WTC11 (cell line): ENCODE data around the gene RAB3B.

Experiments
- NR3C1 ChIP-seq: sonication (generic); formaldehyde crosslinking; conservative IDR thresholded peaks from 2 replicates; pipeline ENCODE4 v1.8.1; 2023; ENCODE audit warnings: low read depth, mild to moderate bottlenecking, missing genetic modification reagents
- SMAD3 ChIP-seq: sonication (generic); formaldehyde crosslinking; IDR thresholded peaks from 2 replicates; pipeline ENCODE4 v1.8.0; 2022; ENCODE audit warnings: missing genetic modification reagents, mild to moderate bottlenecking, borderline replicate concordance
- ZNF423 ChIP-seq: fragments of 250-450 bp; sonication (Bioruptor Pico); IDR thresholded peaks from 2 replicates; pipeline ENCODE4 v2.1.2; 2022; ENCODE audit warnings: mild to moderate bottlenecking, moderate library complexity

DNA sequence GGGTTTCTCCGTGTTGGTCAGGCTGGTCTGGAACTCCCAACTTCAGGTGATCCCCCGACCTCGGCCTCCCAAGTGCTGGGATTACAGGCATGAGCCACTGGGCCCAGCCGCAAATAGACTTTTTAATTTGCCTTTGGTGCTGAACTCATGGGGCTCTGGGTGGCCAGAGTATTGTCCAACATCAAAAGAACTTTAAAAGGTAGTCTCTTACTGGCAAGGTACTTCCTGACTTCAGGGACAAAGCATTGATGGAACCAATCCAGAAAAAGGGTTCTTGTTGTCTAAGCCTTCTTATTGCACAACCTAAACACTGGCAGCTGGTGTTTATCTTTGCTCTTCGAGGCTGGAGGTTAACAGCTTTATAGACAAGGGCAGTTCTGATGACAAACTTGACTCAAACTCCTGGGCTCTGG is 46.9 kb upstream of the RAB3B start:
- TF ChIP-seq ZNF423 (CRISPR knock-in tag), result no peak
- no peak for TF ChIP-seq NR3C1 (CRISPR knock-in tag)
- no peak for TF ChIP-seq SMAD3 (CRISPR knock-in tag)
